ENCODE measurements around the gene P2RX2.

Gene P2RX2

GRCh38 chr12:132575661-132576060, 42.9 kb upstream of the P2RX2 start:
- Histone ChIP-seq H3F3A (ENCODE audit: control insufficient read depth, insufficient read depth) (no peaks in the 10 kb centered on the region), H3K4me1 (ENCODE audit: control insufficient read depth, low read length) (no peaks in the 10 kb centered on the region), H4K20me1 (ENCODE audit: control insufficient read depth, insufficient read depth, low read depth, low read length) (no peaks in the 10 kb centered on the region), H3K79me2 (ENCODE audit: control insufficient read depth, low read length) (no peaks in the 10 kb centered on the region), H3K4me3 (ENCODE audit: low read length) (no peak overlapping the region), H3K36me3 (ENCODE audit: control insufficient read depth, low read length) (peaks cover 36% of the 10 kb centered on the region), H3K27me3 (ENCODE audit: control insufficient read depth, low read length) (no peaks in the 10 kb centered on the region), H3K27ac (ENCODE audit: low read depth, low read length) (no peak overlapping the region), H3K9me3 (ENCODE audit: control insufficient read depth, insufficient read depth, low read length) (no peaks in the 10 kb centered on the region), H3K9me2 (replicated peaks; ENCODE audit: control insufficient read depth, low read length) (no peaks in the 10 kb centered on the region), H3K4me2 (ENCODE audit: low read length) (no peak overlapping the region)
- TF ChIP-seq EZH2phosphoT487 (IDR thresholded peaks at IDR 0.05; ENCODE audit: borderline replicate concordance, low read length) (no peak), CTCF (IDR thresholded peaks at IDR 0.05; ENCODE audit: low read depth, low read length, poor library complexity, severe bottlenecking) (no peak)

GRCh38 chr12:132576701-132577100, 41.9 kb upstream of the P2RX2 start:
- Histone ChIP-seq H3K9me2 (replicated peaks; ENCODE audit: control insufficient read depth, low read length) (no peaks in the 10 kb centered on the region), H4K20me1 (ENCODE audit: control insufficient read depth, insufficient read depth, low read depth, low read length) (no peaks in the 10 kb centered on the region), H3K36me3 (ENCODE audit: control insufficient read depth, low read length) (peaks cover 36% of the 10 kb centered on the region), H3F3A (ENCODE audit: control insufficient read depth, insufficient read depth) (no peaks in the 10 kb centered on the region), H3K4me3 (ENCODE audit: low read length) (no peak overlapping the region), H3K9me3 (ENCODE audit: control insufficient read depth, insufficient read depth, low read length) (no peaks in the 10 kb centered on the region), H3K4me1 (ENCODE audit: control insufficient read depth, low read length) (no peaks in the 10 kb centered on the region), H3K4me2 (ENCODE audit: low read length) (no peak overlapping the region), H3K27ac (ENCODE audit: low read depth, low read length) (no peak overlapping the region), H3K27me3 (ENCODE audit: control insufficient read depth, low read length) (no peaks in the 10 kb centered on the region), H3K79me2 (ENCODE audit: control insufficient read depth, low read length) (no peaks in the 10 kb centered on the region)
- TF ChIP-seq EZH2phosphoT487 (IDR thresholded peaks at IDR 0.05; ENCODE audit: borderline replicate concordance, low read length) (no peak), CTCF (IDR thresholded peaks at IDR 0.05; ENCODE audit: low read depth, low read length, poor library complexity, severe bottlenecking) (no peak)

GRCh38 chr12:132577191-132577920, 41.2 kb upstream of the P2RX2 start:
- Histone ChIP-seq H3F3A (ENCODE audit: control insufficient read depth, insufficient read depth) (no peaks in the 10 kb centered on the region), H3K4me2 (ENCODE audit: low read length) (no peak overlapping the region), H3K79me2 (ENCODE audit: control insufficient read depth, low read length) (no peaks in the 10 kb centered on the region), H3K4me1 (ENCODE audit: control insufficient read depth, low read length) (no peaks in the 10 kb centered on the region), H3K9me3 (ENCODE audit: control insufficient read depth, insufficient read depth, low read length) (no peaks in the 10 kb centered on the region), H3K27ac (ENCODE audit: low read depth, low read length) (no peak overlapping the region), H3K4me3 (ENCODE audit: low read length) (no peak overlapping the region), H4K20me1 (ENCODE audit: control insufficient read depth, insufficient read depth, low read depth, low read length) (no peaks in the 10 kb centered on the region), H3K9me2 (replicated peaks; ENCODE audit: control insufficient read depth, low read length) (no peaks in the 10 kb centered on the region), H3K27me3 (ENCODE audit: control insufficient read depth, low read length) (no peaks in the 10 kb centered on the region), H3K36me3 (ENCODE audit: control insufficient read depth, low read length) (peaks cover 34% of the 10 kb centered on the region)
- no peak for TF ChIP-seq CTCF (IDR thresholded peaks at IDR 0.05; ENCODE audit: low read depth, low read length, poor library complexity, severe bottlenecking)
- TF ChIP-seq EZH2phosphoT487 (IDR thresholded peaks at IDR 0.05; ENCODE audit: borderline replicate concordance, low read length), result no peak
